Stimulated activated CD8-positive, alpha-beta memory T cell treated with anti-CD3 and anti-CD28 coated beads, Interleukin-15, amount 100 ng/mL, for 24 hours (primary cell): ENCODE measurements around the gene OR2V2.
"Not testable (repeated sequence)": the region's sequence is repeated elsewhere in the genome, so short reads cannot be mapped to it uniquely, and the experiment has no call there.

ENCODE experiments used
- DNase-seq: peaks from one replicate; pipeline ENCODE4 v3.0.0-alpha.2; 2020; ENCODE audit warnings: low read depth

OR2V2 gene, protein sequence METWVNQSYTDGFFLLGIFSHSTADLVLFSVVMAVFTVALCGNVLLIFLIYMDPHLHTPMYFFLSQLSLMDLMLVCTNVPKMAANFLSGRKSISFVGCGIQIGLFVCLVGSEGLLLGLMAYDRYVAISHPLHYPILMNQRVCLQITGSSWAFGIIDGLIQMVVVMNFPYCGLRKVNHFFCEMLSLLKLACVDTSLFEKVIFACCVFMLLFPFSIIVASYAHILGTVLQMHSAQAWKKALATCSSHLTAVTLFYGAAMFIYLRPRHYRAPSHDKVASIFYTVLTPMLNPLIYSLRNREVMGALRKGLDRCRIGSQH

DNA sequence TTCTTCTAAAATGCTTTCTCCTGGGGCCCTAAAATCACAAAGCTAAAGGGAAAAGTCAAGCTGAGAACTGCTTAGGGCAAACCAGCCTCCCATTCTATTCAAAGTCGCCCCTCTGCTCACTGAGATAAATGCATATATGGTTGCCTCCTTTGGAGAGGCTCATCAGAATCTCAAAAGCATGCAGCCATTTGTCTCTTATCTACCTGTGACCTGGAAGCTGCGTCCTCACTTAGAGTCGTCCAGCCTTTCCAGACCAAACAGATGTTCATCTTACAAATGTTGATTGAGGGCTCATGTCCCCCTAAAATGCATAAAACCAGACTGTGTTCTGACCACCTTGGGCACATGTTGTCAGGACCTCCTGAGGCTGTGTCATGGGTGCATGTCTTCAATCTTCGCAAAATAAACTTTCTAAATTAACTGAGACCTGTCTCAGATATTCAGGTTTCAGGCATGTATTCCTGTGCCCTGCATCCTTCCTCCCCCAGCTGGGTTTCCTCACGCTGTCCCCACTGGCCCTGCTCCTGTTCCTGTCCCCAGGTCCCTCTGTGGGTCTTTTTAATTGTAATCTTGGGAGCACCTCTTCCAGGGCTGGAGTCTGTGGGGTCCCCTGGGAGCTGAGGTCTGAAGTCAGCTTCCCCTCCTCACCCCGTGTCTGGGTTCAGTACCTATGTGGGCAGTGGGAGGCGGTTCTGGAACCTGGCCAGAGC is at the start of gene OR2V2:
OR2V2 (plus strand) TSS at position 660 of the 710 bp plus-strand sequence. CDS start 7,357 bp downstream, outside the sequence.
- DNase-seq, result not testable (repeated sequence)

DNA sequence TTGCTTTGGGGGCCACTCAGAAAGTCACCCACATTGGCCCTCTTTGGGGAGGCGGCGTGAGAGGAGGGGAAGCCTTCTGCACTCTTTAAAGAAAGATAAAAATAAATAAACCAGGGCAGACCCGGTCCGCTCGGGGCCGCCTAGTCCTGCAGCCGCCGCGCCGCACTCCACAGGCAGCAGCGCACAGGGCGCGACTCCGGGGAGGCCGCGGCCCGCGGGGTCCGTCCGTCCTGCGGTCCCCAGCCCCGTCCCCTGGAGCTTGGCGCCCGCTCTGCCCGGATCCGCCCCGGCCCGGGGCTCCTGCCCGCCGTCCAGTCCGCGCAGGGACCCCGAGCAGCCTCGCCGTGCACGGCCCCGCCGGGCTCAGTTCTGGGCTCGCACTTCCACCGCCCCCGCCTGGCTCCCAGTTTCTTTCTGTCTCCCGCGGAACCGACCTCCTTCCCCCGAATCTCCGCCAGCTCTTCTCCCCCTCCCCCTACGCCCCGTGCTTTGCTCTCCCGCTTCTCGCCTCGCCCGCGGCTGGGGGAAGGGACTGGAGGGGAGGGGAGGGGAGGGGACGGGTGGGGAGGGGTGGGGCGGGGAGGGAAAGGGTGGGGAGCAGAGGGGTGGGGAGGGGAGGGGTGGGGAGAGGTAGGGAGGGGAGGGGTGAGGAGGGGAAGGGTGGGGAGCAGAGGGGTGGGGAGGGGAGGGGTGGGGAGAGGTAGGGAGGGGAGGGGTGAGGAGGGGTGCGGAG is 49.5 kb upstream of the OR2V2 start:
- DNase-seq, result not testable (repeated sequence)

DNA sequence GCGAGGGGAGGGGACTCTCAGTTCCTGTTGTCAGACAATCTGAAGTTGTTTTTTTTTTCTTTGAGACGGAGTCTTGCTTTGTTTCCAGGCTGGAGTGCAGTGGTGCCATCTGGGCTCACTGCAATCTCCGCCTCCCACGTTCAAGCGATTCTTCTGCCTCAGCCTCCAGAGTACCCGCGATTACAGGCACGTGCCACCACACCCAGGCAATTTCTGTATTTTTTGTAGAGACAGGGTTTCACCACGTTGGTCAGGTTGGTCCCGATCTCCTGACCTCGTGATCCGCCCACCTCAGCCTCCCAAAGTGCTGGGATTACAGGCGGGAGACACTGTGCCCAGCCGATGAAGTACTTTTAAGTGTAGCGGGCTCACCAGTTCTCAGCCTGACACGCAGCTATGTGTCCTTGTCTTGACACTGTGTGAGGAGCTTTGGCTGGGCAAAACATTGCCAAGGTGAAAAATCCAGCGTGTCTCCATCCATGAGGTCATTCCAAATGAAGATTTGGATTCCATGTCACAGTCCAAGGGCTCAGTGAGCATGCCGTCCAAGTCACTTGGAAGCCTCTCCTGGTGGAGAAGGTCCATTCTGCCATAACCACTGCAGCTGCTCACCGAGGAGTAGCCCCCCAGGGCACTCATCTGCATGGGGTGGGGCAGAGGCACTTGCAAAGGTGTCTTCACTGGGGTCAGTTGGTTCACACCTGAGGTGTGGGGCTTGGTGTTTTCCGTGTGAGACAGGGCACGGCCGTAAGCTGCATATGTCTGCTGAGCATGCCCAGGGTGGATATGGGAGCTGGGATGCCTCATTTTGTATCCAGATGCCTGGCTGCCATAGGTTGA is 48.4 kb upstream of the OR2V2 start:
- no peak for DNase-seq

DNA sequence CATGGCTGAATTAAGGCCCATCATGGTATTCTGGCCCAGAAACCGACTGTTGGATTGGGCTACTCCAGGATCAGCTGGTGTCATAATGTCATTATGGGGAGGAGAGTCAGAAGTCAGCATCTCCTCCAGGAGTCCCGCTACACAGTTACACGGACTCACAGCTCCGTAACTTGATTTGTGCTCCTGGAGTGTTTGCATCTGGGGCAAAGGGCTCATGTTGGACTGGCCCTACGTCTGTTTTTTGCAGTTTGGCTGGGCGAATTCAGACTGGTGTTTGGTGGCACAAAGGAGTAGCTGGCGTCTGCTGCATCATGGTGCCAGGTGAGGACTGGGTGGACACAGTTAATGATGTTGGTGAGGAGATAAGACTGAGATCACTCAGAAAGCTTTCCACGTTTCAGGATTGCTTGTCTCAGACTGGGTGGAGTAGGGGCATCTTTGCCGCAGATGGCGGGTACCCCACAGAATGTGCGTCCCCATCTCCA is 47.7 kb upstream of the OR2V2 start:
- DNase-seq, result no peak

DNA sequence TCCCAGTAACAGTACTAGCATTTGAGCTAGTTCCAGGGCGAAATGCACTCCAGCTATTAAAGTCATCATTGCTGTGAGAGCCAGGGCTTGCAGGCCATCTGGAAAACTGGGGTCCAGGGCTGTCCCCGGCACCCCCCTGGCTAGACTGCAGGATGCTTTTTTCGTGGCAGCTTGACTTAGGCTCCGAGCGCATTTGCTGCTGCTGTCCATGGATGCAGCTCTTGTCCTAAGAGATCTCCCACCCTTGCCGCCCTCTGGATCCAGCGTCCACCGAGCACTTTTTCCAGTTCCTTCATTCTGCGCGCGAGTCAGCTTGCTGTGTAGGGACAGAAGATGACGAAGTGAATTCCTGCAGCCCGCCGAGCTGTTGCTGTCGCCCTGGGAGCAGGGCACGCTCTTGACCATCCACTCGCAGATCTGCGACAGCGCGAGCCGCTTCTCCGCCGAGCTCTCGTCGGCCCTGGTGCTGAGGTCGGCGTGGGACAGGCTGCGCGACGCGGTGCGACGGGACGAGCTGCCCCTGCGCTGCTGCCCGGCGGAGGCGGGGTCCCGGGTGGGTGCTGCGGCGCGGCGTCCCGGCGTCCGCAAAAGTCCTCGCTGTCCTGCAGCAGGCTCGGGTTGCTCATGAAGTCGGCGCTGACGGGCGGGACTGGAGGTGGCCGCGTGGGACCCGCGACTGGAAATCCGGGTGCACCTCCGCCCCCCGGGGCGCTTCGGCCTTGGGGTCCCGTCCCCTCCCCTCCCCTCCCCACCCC is 47.1 kb upstream of the OR2V2 start:
- DNase-seq, result no peak

DNA sequence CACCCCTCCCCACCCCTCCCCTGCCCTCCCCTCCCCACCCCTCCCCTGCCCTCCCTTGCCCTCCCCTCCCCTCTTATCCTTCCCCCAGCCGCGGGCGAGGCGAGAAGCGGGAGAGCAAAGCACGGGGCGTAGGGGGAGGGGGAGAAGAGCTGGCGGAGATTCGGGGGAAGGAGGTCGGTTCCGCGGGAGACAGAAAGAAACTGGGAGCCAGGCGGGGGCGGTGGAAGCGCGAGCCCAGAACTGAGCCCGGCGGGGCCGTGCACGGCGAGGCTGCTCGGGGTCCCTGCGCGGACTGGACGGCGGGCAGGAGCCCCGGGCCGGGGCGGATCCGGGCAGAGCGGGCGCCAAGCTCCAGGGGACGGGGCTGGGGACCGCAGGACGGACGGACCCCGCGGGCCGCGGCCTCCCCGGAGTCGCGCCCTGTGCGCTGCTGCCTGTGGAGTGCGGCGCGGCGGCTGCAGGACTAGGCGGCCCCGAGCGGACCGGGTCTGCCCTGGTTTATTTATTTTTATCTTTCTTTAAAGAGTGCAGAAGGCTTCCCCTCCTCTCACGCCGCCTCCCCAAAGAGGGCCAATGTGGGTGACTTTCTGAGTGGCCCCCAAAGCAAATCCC is 46.2 kb upstream of the OR2V2 start:
- DNase-seq, result not testable (repeated sequence)

DNA sequence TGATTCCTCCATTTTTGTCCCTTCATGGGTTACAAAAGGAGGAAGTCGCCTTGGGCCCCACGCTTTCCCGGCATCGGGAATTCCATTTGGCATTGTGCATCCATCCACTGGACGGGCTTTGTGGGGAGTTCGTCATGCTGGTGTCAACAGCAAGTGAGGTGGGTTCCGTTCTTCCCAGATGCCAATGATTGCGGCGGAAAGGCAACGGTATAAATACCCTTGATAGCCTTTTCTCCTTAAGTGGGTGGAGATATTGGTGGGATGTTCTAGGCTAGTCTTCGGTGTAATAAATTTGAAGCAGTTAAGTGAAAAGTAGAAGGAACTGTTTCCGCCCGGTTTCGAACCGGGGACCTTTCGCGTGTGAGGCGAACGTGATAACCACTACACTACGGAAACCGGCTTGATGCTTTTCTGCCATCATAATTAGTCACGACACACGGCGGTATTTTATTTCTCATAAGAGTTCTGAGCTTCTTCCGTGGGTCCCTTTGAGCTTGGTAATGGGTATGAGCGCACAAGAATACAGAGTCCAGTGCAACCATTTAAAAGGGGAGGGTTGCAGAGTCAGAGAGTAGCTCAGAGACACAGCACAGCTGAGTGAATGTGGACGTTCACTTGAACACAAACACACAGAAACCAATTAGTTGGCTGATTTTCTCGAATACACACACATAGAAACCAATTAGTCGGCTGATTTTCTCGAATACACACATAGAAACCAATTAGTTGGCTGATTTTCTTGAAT is 45.3 kb upstream of the OR2V2 start:
- DNase-seq, result not testable (repeated sequence)

DNA sequence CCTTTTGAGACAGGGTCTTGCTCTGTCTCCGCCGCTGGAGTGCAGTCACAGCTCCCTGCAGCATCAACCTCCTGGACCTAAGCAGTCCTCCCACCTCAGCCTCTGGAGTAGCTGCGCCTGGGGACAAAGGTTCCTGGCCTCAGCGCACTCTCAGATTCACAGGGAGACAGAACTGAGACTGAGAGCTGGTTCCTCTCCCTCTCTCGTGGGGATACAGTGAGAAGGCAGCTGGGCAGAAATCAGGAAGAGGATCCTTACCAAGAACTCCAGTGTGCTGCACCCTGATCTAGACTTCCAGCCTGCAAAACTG is 43.2 kb upstream of the OR2V2 start:
- not testable (repeated sequence) for DNase-seq

DNA sequence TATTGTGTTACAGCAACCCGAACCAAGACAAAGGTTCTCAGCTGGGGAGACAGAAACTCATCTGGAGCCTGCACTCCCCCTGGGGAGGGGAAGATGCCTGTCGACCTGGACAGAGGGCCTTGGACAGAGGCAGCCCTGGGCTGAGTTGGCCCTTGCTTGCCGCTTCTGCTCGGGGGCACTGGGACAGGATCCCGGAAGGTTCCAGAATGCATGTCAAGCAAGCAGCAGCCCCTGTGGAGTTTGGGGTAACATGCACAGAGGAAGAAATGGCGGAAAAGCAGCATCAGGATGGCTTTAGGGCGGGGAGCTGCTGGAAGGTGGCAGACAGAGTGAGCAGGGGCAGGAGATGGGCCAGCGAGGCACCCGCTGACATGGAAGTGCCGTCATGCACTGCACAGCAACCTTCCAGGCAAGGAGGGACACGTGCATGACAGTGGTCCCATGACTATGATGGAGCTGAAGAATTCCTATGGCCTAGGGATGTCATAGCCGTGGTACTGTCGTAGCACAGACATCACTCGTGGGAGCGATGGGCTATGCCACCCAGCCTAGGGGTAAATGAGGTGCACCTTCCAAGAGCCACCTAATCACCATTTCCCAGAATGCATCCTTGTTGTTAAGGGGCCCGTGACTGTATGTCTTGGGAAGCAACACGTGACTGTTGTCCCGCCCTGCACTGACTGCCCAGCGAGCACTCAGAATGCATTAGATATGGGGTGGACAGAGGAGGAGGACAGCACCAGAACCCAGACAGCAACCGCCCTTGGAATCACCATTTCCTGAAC is 42.6 kb upstream of the OR2V2 start:
- DNase-seq, result not testable (repeated sequence)

DNA sequence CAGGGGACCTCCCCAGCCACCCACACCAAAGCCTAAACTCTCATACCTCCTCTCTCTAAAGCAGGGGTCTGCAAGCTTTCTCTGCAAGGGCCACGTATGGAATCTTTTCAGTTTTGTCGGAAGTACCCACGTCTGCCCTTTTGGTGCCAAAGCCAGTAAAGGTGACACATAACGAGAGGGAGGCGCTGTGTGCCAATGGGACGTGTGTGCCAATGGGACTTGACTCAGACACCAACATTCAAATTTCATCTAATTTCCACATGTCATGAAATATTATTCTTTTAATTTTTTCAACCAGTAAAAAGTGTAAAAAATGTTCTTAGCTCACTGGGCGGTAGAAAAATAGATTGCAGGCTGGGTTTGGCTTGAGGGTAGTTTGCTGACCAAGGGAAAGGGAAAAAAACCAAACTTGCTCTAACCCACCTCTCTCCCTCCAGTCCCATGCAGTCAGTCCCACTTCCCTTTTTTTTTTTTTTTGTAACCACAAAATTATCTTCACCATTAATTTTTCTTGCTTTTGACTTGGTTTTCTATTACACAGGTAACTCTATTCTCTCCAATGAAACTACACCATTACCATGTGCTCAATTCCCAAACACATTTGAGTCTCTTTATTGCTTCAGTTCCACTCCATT is 41.9 kb upstream of the OR2V2 start:
- DNase-seq, result no peak

DNA sequence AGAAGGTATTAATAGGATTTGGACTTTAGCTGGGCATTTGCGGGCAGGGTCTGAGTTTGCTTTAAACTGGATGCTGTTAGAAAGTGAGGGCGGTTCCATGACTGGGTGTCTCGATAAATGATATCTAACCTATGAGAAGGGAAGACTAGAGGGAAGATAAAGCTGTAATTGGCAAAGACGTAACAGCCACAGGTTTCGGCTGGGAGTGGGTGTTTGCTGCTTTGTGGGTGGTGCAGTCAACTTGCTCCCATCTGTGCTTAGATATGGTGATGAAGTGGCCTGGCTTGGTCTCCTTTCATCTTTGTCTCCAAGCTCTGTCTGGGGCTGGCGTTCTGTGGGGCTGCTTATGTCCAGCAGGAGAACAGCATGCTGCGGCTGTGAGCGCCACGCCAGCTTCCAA is 39.7 kb upstream of the OR2V2 start:
- no peak for DNase-seq

DNA sequence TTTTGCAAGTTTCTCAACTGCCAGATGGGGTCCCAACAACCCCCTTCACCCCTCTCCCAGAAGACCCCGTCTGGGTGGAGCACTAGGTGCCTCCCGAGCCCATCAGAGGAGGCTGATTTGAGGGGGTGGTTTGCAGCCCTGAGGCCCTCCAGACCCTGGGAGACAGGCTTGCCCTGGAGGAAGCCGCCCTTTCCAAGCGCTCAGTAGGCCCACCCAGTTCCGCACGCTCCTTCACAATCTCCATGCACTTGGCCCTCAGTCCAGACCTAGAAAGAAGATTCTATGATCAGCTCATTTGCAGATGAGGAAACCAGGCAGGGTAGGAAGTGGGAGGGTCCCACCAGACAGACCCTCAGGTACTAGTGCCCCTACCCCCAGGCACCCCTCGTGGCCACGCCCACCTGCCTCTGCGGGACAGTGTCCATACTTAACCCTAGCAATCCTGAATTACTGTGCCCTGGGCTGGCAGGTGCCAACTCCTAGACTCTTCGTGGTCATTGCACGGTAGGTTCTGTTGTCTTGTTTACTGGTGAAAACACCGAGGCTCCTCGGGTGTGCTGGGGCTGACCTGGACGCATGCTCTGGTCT is 38.7 kb upstream of the OR2V2 start:
- no peak for DNase-seq

DNA sequence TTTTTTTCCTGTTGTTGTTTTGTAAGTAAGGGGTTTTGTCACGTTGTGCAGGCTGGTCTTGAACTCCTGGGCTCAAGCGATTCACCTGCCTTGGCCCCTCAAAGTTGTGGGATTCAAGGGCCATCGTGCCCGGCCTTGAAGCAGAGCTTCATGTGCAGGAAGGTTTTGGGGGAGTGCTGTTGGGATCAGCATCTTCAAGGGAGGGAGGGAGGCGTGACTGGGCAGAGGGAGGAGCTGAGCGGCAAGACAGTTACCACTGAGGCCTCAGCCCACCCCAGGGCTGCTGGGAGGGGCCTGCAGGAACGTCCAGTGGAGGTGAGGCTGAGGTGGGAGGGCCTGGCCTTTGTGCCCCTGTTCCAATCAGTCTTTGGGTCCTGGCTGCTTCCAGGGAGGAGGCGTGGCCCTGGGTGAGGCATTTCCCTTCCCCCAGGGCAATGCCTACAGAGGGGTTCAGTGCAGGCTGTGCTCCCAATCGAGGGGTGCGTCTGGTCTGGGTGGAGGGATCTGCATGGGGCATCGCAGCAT is 37.8 kb upstream of the OR2V2 start:
- no peak for DNase-seq

DNA sequence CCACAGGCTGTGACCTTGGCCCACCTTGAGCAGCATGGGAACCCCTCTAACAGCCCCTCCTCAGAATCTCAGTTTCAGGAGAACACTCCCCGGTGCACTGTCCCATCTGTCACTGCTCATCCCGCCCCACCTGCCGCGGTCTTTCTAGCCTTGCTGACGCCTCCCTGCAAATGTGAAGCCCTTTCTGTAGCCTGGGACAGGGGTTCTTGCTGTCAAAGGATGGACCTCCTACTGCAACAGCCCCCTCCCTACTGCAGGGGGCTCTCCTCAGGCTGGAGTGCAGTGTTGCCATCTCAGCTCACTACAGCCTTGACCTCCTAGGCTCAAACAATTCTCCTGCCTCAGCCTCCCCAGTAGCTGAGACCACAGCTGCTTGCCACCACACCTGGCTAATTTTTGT is 36.4 kb upstream of the OR2V2 start:
- no peak for DNase-seq

DNA sequence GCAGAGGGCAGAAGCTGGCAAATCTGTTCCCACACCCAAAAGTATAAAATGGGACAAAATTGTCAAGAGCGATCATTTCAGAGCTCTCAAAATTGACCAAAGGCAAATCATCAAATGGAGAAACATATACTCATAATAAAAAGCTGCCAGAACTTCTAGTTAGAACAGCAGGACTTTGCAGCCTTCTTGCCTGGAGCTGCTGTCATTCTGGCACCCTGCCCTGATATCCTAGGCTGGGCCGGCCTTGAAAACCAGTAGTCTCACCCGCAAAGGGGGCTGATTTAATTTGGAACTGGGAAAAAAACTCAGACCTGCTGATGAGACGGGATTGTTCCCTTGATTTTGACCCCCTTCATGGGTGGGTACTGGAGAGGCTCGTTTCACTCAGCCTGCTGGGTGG is 34.9 kb upstream of the OR2V2 start:
- DNase-seq, result no peak

DNA sequence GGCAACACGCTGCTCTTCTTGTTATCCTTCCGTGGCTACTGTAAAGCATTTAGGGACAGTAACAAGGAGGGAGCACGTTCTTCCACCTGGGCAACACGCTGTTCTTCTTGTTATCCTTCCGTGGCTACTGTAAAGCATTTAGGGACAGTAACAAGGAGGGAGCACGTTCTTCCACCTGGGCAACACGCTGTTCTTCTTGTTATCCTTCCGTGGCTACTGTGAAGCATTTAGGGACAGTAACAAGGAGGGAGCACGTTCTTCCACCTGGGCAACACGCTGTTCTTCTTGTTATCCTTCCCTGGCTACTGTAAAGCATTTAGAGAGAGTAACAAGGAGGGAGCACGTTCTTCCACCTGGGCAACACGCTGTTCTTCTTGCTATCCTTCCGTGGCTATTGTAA is 33.8 kb upstream of the OR2V2 start:
- not testable (repeated sequence) for DNase-seq

DNA sequence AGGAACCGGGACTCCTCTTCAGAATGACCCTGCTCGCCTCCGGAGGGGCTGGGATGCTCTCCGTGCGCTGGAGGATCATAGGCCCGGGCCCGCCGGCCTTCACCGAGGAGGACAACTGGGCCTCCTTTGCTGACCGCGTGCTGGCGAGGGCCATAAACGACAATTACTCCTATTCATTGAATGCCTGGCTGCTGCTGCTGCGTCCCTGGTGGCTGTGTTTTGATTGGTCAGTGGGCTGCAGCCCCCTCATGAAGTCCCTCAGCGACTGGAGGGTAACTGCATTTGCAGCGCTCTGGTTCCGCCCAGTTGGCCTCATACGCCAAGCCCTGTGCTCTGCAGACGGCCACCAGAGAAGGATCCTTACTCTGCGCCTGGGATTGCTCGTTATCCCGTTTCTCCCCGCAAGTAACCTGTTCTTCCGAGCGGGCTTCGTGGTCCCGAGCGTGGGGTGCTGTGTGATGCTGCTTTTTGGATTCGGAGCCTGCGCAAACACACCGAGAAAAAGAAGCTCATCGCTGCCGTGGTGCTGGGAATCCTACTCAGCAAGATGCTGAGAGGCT is 33.0 kb upstream of the OR2V2 start:
- no peak for DNase-seq
